NB4 (cell line): ENCODE measurements around the gene SH3BGRL3.

Experiments
- DNase-seq: peaks from one replicate; pipeline ENCODE4 v3.0.0; 2010; ENCODE audit warnings: low read depth
- H3K4me3 ChIP-seq: one replicate; pipeline ENCODE4 v1.5.1; 2011; ENCODE audit warnings: mild to moderate bottlenecking, low read depth, low read length, moderate library complexity
- MYC ChIP-seq: IDR thresholded peaks from 2 replicates; pipeline ENCODE4 v1.6.1; 2011; ENCODE audit warnings: low read depth, low read length
- POLR2A ChIP-seq: IDR thresholded peaks from 2 replicates; pipeline ENCODE4 v1.6.1; 2011; ENCODE audit warnings: mild to moderate bottlenecking; ENCODE audit not compliant: insufficient read length; ENCODE audit errors: extremely low read depth
- TF ChIP-seq, protein P1 (sequence below): IDR thresholded peaks from one replicate; pipeline ENCODE4 v1.5.1; 2012; ENCODE audit warnings: low read depth, low read length
- TF ChIP-seq, protein P2 (sequence below): IDR thresholded peaks from 2 replicates; pipeline ENCODE4 v1.6.1; 2011; ENCODE audit warnings: low read depth, low read length

SH3BGRL3 gene

DNA sequence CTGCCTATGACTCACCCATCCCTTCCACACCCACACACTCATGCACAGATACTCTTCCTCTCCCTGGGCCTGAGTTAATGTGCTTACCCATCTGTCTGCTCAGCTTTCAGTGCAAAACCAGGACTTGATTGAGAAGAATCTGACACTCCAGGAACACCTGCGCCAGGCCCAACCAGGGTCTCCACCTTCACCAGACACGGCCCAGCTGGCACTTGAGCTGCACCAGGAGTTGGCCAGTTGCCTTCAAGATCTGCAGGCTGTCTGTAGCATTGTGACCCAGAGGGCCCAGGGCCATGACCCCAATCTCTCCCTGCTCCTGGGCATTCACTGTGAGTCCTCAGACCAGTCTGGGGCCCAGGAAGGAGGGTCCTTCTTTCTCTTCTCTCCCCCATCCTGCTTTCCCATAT, 3.5 kb upstream of the SH3BGRL3 start:
- H3K4me3 ChIP-seq = no peak overlapping the region
- TF ChIP-seq POLR2A (no peak), MYC (0 out of 2 replicates have a peak, but pooled peaks have one; percentile 47)
- TF ChIP-seq, protein P1, sequence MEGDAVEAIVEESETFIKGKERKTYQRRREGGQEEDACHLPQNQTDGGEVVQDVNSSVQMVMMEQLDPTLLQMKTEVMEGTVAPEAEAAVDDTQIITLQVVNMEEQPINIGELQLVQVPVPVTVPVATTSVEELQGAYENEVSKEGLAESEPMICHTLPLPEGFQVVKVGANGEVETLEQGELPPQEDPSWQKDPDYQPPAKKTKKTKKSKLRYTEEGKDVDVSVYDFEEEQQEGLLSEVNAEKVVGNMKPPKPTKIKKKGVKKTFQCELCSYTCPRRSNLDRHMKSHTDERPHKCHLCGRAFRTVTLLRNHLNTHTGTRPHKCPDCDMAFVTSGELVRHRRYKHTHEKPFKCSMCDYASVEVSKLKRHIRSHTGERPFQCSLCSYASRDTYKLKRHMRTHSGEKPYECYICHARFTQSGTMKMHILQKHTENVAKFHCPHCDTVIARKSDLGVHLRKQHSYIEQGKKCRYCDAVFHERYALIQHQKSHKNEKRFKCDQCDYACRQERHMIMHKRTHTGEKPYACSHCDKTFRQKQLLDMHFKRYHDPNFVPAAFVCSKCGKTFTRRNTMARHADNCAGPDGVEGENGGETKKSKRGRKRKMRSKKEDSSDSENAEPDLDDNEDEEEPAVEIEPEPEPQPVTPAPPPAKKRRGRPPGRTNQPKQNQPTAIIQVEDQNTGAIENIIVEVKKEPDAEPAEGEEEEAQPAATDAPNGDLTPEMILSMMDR = no peak
- TF ChIP-seq, protein P2, sequence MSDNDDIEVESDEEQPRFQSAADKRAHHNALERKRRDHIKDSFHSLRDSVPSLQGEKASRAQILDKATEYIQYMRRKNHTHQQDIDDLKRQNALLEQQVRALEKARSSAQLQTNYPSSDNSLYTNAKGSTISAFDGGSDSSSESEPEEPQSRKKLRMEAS = peak; percentile 54; the same call in 1 of the 2 replicates
- DNase-seq = no peak

DNA sequence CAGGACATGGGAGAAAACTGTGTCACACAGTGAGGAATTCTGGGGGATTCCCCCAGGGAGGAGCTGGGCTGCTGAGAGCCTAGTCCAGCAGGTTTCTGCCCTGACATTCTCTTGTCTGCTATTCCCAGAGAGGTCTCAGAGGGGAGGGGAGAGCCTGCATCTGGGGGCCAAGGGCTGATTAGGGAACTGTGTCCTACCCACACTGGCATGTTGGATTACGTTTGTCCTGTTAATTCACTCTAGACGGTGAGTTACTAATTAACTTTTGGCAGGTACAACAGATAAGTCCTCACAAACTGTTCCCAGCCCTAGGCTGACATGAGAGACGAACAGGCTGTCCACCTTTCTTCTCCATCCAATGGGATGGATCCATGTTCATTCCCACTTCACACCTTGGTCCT, 2.6 kb upstream of the SH3BGRL3 start:
- TF ChIP-seq, protein P2 = no peak
- TF ChIP-seq, protein P1 = no peak
- TF ChIP-seq POLR2A = no peak
- no peak for TF ChIP-seq MYC
- DNase-seq = no peak
- H3K4me3 ChIP-seq = no peak overlapping the region

DNA sequence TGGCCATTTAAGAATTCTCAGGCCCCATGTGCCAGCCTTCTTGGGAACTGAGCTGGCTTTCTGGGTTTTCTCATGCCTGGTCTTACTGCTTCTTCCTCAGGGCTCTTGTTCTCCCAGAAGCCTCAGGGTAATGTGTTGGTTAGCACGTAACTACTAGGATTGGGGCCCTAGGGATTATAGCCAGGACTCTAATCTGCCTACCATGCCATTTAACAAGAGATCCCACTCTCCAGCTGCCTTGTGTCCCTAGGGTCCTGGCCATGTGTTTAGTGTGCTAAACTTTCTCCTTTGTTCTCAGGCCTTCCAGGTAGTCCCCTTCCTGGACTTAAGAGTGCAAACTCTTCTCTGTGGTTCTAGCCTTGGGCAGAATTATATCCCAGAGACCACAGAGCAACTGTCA, 2.2 kb upstream of the SH3BGRL3 start:
- DNase-seq = no peak
- no peak overlapping the region for H3K4me3 ChIP-seq
- TF ChIP-seq, protein P2 = no peak
- TF ChIP-seq POLR2A (no peak), MYC (no peak)
- TF ChIP-seq, protein P1 = no peak

DNA sequence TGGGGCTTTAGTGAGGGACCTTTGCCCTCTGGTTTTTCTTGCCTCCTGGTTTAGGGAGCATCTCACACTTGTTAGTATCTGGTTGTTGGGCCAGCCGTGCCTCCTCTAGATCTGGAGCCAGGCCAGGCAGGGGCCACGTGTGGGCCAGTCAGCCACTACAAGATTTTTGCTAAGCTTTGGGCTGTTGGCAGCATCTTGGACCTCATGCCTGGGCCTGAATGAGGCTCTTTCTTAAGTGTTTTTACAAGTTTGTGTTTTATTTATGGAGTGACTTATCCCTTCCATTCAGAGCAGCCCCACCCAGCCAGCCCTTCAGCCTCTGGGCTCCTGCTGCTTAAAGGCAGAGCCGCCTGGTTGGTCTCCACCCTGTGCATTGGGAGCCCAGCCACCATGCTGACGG, 1.6 kb upstream of the SH3BGRL3 start:
- no peak for DNase-seq
- TF ChIP-seq, protein P1 = no peak
- no peak for TF ChIP-seq POLR2A
- TF ChIP-seq, protein P2 = no peak
- TF ChIP-seq MYC = no peak
- no peak overlapping the region for H3K4me3 ChIP-seq

DNA sequence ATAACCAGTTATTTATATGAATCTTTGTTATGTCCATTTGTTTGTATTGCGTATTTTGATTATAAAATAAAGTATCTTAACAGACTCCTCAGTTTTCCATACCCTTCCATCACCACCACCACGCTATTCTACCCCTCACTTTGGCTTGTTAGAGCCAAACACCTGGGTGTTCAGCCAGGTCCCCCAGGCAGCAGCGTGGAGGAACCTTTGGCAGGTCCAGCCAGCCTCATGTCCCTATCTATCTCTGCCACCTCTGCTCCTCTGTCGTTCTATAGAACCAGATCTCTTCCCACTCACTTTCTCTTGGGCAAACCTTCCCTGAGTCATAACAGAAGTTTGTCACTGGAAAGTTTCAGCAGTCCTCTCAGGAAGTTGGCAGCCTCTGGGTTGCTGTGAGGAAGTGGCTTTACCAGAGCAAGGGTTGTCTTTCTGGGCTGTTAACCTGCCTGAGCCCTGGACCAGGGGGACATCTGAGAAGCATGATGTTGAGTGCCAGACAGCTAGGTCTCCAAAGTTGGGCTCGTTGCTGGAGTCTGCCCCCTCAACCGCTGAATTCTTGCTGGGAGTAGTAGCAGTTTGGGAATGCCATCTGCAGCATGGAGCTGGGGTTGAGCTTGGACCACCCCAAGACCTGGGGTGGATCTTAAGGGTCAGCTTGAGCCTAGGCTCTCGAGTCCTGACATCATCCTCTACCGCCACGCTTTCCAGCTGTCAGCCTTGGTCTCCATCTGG, 996 bp upstream of the SH3BGRL3 start:
- DNase-seq = peak; percentile 84
- TF ChIP-seq MYC = peak; percentile 10; the same call in 1 of the 2 replicates
- TF ChIP-seq POLR2A = no peak
- TF ChIP-seq, protein P2 = peak; percentile 40; the same call in 1 of the 2 replicates
- TF ChIP-seq, protein P1 = no peak
- H3K4me3 ChIP-seq = peak overlapping the region; percentile 57
